Thoracic aorta (tissue), 2 donors: ENCODE measurements around the gene FHL3. TPM values are rescaled to one million over a fixed set of nuclear protein-coding genes. Genes with fewer than 3 reads are reported as not detected.

Experiments used
- ATAC-seq: fragments of 150-250 bp; one replicate; pipeline ENCODE4 v1.8.0; 2017; ENCODE audit warnings: low read depth; ENCODE audit not compliant: insufficient number of reproducible peaks, low FRiP score
- DNase-seq: peaks from one replicate; pipeline ENCODE4 v3.0.0-alpha.2; 2020; ENCODE audit warnings: low spot score
- H3K27ac ChIP-seq, 2 donors: fragments of 200-600 bp; sonication (generic); 1 replicate in 1 of 2; 2 replicates in 1 of 2; pipeline ENCODE4 v1.5.1; 2016; ENCODE audit warnings: mild to moderate bottlenecking in 2 of 2, moderate library complexity in 2 of 2
- H3K27me3 ChIP-seq: fragments of 200-600 bp; sonication (generic); replicated peaks from 2 replicates; pipeline ENCODE4 v1.6.0; 2016; ENCODE audit warnings: mild to moderate bottlenecking; ENCODE audit not compliant: insufficient read depth
- H3K36me3 ChIP-seq: fragments of 200-600 bp; sonication (generic); one replicate; pipeline ENCODE4 v1.5.1; 2016
- H3K4me1 ChIP-seq, 2 donors: fragments of 200-600 bp; sonication (generic); 1 replicate in 1 of 2; 2 replicates in 1 of 2; pipeline versions ENCODE4 v1.5.1 to v1.6.0; 2016; ENCODE audit warnings: low read depth in 2 of 2, mild to moderate bottlenecking in 1 of 2; ENCODE audit not compliant: control insufficient read depth in 1 of 2
- H3K4me3 ChIP-seq: fragments of 200-600 bp; sonication (generic); 2 replicates; pipeline ENCODE4 v1.5.1; 2016; ENCODE audit warnings: mild to moderate bottlenecking
- H3K9me3 ChIP-seq: fragments of 200-600 bp; sonication (generic); 2 replicates; pipeline ENCODE4 v1.5.1; 2016
- total RNA-seq, 2 donors: library from RNA; depleted of rRNA; stranded (reverse); fragments of >200 nt; gene quantifications; one replicate each; pipeline versions ENCODE4 v1.1.0 to v1.2.3, GENCODE V29; 2016
- TF ChIP-seq, protein P1 (sequence below): fragments of 200-600 bp; sonication (generic); IDR thresholded peaks from one replicate; pipeline ENCODE4 v1.5.1; 2019; ENCODE audit warnings: antibody characterized with exemption

FHL3 gene
- total RNA-seq, 2 donors from 2014 or later, result 57.0 to 90.7 TPM

DNA sequence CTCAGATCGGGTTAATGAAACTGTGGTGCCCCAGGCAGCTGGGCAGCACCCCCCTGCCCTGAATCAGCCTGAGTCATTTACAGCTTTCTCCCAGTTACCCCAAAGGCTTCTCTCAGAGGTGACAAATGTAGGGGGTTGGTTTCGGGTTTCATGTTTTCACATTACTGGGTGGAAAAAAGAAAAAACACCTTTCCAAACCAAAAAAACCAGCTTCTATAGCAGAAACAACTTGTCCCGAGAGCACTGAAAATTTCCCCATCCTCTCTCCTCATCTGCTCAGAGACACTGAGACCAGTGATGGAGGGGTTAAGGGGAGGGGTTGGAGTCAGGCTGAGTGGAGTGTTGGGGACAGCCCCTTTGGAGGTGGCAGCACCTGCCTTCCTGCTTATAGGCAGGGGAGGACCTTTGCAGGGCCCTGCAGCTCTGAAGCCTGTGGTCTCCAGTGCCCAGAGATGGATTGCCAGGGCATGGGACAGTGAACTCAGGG is 22.8 kb upstream of the FHL3 start:
- peaks cover 15 to 23% of the 10 kb centered on the region in 2 donors for H3K4me1 ChIP-seq
- H3K4me3 ChIP-seq, result no peak overlapping the region
- H3K36me3 ChIP-seq, result peaks cover 25% of the 10 kb centered on the region
- ATAC-seq (no peak), DNase-seq (no peak)
- no peaks in the 10 kb centered on the region for H3K9me3 ChIP-seq
- TF ChIP-seq, protein P1, sequence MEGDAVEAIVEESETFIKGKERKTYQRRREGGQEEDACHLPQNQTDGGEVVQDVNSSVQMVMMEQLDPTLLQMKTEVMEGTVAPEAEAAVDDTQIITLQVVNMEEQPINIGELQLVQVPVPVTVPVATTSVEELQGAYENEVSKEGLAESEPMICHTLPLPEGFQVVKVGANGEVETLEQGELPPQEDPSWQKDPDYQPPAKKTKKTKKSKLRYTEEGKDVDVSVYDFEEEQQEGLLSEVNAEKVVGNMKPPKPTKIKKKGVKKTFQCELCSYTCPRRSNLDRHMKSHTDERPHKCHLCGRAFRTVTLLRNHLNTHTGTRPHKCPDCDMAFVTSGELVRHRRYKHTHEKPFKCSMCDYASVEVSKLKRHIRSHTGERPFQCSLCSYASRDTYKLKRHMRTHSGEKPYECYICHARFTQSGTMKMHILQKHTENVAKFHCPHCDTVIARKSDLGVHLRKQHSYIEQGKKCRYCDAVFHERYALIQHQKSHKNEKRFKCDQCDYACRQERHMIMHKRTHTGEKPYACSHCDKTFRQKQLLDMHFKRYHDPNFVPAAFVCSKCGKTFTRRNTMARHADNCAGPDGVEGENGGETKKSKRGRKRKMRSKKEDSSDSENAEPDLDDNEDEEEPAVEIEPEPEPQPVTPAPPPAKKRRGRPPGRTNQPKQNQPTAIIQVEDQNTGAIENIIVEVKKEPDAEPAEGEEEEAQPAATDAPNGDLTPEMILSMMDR, result no peak
- no peaks in the 10 kb centered on the region for H3K27me3 ChIP-seq
- H3K27ac ChIP-seq, result no peak overlapping the region

DNA sequence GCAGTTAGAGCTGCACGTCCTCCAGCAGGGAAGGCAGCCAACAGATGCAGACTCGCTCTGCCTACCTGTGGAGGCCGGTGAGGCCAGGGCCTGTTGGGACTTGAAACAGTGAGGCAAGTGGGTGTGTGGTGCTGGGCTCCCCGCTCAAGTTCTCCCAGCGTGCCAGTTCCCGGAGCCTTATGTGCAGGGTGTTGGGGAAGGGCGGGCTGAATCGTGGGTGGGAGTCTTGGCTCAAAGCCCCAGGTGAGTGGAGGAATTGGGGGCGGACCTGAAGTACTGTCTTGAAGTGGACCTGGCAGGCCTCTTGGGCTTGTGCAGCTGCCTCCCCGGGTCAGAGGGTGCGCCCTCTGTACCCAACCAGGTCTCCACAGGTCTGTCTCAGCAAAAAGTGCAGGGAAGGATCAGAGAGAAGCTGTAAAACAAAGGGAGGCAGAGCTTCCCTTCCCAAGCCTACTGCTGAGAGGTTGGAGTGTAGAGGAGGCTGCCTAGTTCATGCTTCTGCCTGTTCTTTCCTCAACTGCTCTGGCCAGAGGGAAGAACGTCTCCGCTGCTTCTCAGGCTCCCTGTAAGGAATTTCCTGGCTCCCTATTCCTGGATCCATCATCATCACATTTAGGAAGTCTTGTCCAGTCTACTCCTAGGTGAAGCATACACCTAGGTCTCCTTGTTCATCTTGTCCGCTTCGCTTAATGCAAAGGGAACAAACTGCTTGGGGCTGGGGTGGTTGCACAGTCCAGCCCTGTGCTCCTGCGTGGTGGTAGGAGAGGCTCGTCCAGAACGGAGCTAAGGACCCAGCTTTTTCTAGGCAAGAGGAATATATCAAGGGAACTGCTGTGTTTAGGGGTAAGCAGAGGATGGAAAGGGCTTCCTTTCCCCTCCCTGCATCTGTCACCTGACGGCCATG is 22.1 kb upstream of the FHL3 start:
- no peaks in the 10 kb centered on the region for H3K9me3 ChIP-seq
- no peak for ATAC-seq
- peaks cover 15 to 23% of the 10 kb centered on the region in 2 donors for H3K4me1 ChIP-seq
- no peaks in the 10 kb centered on the region for H3K27me3 ChIP-seq
- DNase-seq, result no peak
- no peak overlapping the region for H3K4me3 ChIP-seq
- no peak overlapping the region for H3K27ac ChIP-seq
- peaks cover 32% of the 10 kb centered on the region for H3K36me3 ChIP-seq
- TF ChIP-seq, protein P1, result no peak

DNA sequence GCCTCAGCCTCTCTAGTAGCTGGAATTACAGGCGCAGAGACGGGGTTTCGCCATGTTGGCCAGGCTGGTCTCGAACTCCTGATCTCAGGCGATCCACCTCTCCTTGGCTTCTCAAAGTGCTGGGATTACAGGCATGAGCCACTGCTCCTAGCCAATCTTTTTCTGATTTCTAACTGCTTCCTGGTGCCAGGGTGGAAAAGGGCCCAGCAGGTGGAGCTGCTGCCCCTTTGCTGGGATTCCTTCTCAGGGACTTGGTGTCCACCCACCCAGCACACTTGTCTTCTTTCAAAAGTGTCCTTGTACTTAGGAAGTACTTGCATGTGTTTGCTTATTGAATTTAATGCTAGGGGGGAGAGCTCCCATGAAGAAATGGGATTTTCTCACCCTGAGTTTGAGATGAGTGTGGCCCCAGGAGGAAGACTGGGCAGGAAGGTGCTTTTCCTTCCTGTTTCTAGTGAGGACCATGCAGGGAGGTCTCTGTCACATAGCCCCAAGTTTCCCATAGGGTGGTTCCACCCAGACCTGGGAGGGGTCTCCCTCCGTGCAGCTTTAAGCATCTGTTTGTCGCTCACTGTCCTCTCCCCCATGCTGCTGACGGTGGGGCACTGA is 21.4 kb upstream of the FHL3 start:
- no peak for DNase-seq

DNA sequence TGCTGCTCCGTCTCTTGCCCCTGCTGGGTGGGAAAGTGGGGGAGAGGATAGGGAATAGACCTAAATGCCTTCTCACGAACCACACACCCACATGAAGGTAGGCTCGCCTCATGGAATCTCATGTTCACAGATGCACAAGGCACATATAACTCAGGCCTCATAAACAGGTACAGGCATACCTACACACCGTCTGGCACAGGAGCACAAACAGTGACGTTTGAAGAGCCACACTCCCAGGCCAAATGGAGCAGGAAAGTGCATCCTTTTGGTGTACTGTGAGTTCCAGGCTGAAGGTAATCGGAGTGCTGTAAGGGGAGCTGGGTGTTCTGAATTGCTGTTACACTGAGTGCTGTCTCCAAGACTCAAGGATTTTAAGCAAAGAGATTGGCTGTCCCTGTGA is 20.4 kb upstream of the FHL3 start:
- Histone ChIP-seq H3K36me3 (peaks cover 45% of the 10 kb centered on the region), H3K9me3 (no peaks in the 10 kb centered on the region), H3K4me3 (no peak overlapping the region), H3K27ac (no peak overlapping the region), H3K27me3 (no peaks in the 10 kb centered on the region), H3K4me1 (peaks cover 15 to 21% of the 10 kb centered on the region in 2 donors)
- TF ChIP-seq, protein P1, result no peak
- DNase-seq, result no peak
- ATAC-seq, result no peak

More for the DNA sequence above, 21.4 kb upstream of the FHL3 start:
- no peak overlapping the region for H3K27ac ChIP-seq
- TF ChIP-seq, protein P1, result no peak
- no peak overlapping the region for H3K4me3 ChIP-seq
- no peaks in the 10 kb centered on the region for H3K27me3 ChIP-seq
- no peaks in the 10 kb centered on the region for H3K9me3 ChIP-seq
- ATAC-seq, result no peak
- peaks cover 15 to 23% of the 10 kb centered on the region in 2 donors for H3K4me1 ChIP-seq
- peaks cover 39% of the 10 kb centered on the region for H3K36me3 ChIP-seq

DNA sequence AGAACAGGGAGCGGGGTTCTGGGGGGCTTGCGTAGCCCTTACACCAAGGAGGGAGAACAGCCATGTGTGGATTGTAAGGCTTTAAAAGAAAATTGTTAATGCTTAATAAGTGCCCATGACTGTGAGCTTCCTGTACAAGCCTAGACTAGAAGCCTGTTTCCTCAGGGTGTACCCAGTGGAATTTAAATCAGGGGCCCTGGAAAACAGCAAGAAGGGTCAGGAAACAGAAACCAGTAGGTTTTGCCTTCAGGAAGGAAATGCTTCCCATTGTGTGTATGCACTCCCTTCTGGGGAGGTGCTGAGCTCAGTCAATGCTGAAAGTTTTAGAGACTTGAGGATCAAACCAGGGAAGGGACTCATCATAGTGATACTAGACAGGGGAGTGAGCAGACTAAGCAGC is 19.9 kb upstream of the FHL3 start:
- peaks cover 50% of the 10 kb centered on the region for H3K36me3 ChIP-seq
- H3K27ac ChIP-seq, result no peak overlapping the region
- DNase-seq, result no peak

More for the DNA sequence above, 19.9 kb upstream of the FHL3 start:
- TF ChIP-seq, protein P1, result no peak
- Histone ChIP-seq H3K9me3 (no peaks in the 10 kb centered on the region), H3K4me3 (no peak overlapping the region), H3K4me1 (peaks cover 11 to 17% of the 10 kb centered on the region in 2 donors), H3K27me3 (no peaks in the 10 kb centered on the region)
- ATAC-seq, result no peak
